Activated gamma-delta T cell treated with anti-CD3 and anti-CD28 coated beads, Interleukin-2, amount 50 U/mL, for 16 hours (primary cell): Measurements from ENCODE around the gene EEPD1.

ENCODE experiments used
- DNase-seq: peaks from one replicate; pipeline ENCODE4 v3.0.0-alpha.2; 2020; ENCODE audit warnings: low read depth

Gene EEPD1

GRCh38 chr7:36279926-36280315 lies 126.9 kb downstream of the EEPD1 start:
- DNase-seq, result no peak

GRCh38 chr7:36280840-36281812 lies 128.1 kb downstream of the EEPD1 start:
- DNase-seq, result no peak

- no peak for DNase-seq
Observed at GRCh38 chr7:36281945-36282717, 129.1 kb downstream of the EEPD1 start.

- DNase-seq, result no peak
Observed at GRCh38 chr7:36283181-36283580, 130.1 kb downstream of the EEPD1 start.

- no peak for DNase-seq
Observed at GRCh38 chr7:36283711-36284130, 130.7 kb downstream of the EEPD1 start.

GRCh38 chr7:36284456-36285090 lies 131.5 kb downstream of the EEPD1 start:
- no peak for DNase-seq

- no peak for DNase-seq
Observed at GRCh38 chr7:36285276-36285675, 132.2 kb downstream of the EEPD1 start.

GRCh38 chr7:36286226-36286625 lies 133.2 kb downstream of the EEPD1 start:
- DNase-seq, result peak; percentile 46

GRCh38 chr7:36286688-36287087 lies 133.6 kb downstream of the EEPD1 start:
- DNase-seq, result no peak

- no peak for DNase-seq
Observed at GRCh38 chr7:36287371-36288241, 134.6 kb downstream of the EEPD1 start.

GRCh38 chr7:36288501-36288900 lies 135.4 kb downstream of the EEPD1 start:
- no peak for DNase-seq

GRCh38 chr7:36289833-36290661 lies 137.0 kb downstream of the EEPD1 start:
- DNase-seq, result no peak

- peak; percentile 51 for DNase-seq
Observed at GRCh38 chr7:36291387-36292316, 138.6 kb downstream of the EEPD1 start.

- no peak for DNase-seq
Observed at GRCh38 chr7:36295090-36295489, 142.0 kb downstream of the EEPD1 start.

- no peak for DNase-seq
Observed at GRCh38 chr7:36296284-36296683, 143.2 kb downstream of the EEPD1 start.

- DNase-seq, result no peak
Observed at GRCh38 chr7:36297364-36298009, 144.4 kb downstream of the EEPD1 start.

- DNase-seq, result no peak
Observed at GRCh38 chr7:36298106-36298505, 145.1 kb downstream of the EEPD1 start.

- no peak for DNase-seq
Observed at GRCh38 chr7:36299223-36299774, 146.2 kb downstream of the EEPD1 start.
